Prostate gland (tissue), 2 donors: ENCODE measurements around the gene CFAP61. TPM values are rescaled to one million over a fixed set of nuclear protein-coding genes. Genes with fewer than 3 reads are reported as not detected.
A peak's percentile ranks its signal among the peaks of the same experiment; 100 is the strongest.
"Not testable (repeated sequence)": the region's sequence is repeated elsewhere in the genome, so short reads cannot be mapped to it uniquely, and the experiment has no call there.

Experiments used
- DNase-seq: peaks from one replicate; pipeline ENCODE4 v3.0.0-alpha.2; 2019; ENCODE audit warnings: low spot score
- H3K27ac ChIP-seq, 2 donors: fragments of 200-600 bp; sonication (generic); 2 replicates each; pipeline ENCODE4 v1.5.1; 2017 to 2019
- H3K27me3 ChIP-seq: fragments of 200-600 bp; sonication (generic); replicated peaks from 2 replicates; pipeline ENCODE4 v1.5.1; 2019; ENCODE audit not compliant: insufficient read depth
- H3K36me3 ChIP-seq, 2 donors: fragments of 200-600 bp; sonication (generic); 1 replicate in 1 of 2; 2 replicates in 1 of 2; pipeline versions ENCODE4 v1.5.1 to v1.8.1; 2017 to 2019
- H3K4me1 ChIP-seq: fragments of 200-600 bp; sonication (generic); replicated peaks from 2 replicates; pipeline ENCODE4 v1.5.1; 2019
- H3K4me3 ChIP-seq, 2 donors: fragments of 200-600 bp; sonication (generic); 2 replicates each; pipeline ENCODE4 v1.5.1; 2017 to 2019
- H3K9me3 ChIP-seq: fragments of 200-600 bp; sonication (generic); 2 replicates; pipeline ENCODE4 v1.5.1; 2017
- POLR2A ChIP-seq: fragments of 450-650 bp; IDR thresholded peaks from one replicate; pipeline ENCODE4 v1.6.1; 2016; ENCODE audit warnings: antibody characterized with exemption, mild to moderate bottlenecking
- POLR2AphosphoS5 ChIP-seq: sonication (generic); formaldehyde crosslinking; IDR thresholded peaks from one replicate; pipeline ENCODE4 v1.6.1; 2017; ENCODE audit warnings: antibody characterized with exemption
- WGBS: methylation state at CpG from one replicate; pipeline ENCODE4 v1.1.5; 2018; 5-methylcytosine and 5-hydroxymethylcytosine counted together
- intact Hi-C: fragments of 100-400 bp; cut with DNase I; formaldehyde crosslinking; loops from one replicate; pipeline ENCODE4 v1.14.2; 2022
- total RNA-seq, 2 donors: library from RNA; depleted of rRNA; stranded (reverse); fragments of >200 nt; gene quantifications; one replicate each; pipeline ENCODE4 v1.1.0, GENCODE V29; 2016
- TF ChIP-seq, protein P1 (sequence below), 4 experiments: fragments of 200-600 bp in 2 of 4; fragments of 450-650 bp in 2 of 4; sonication (generic) in 2 of 4; IDR thresholded peaks; 1 replicate in 3 of 4; 2 replicates in 1 of 4; pipeline ENCODE4 v1.5.1; 2016 to 2019; ENCODE audit warnings: antibody characterized with exemption in 4 of 4, mild to moderate bottlenecking in 2 of 4, moderate library complexity in 2 of 4

The CFAP61 gene, protein sequence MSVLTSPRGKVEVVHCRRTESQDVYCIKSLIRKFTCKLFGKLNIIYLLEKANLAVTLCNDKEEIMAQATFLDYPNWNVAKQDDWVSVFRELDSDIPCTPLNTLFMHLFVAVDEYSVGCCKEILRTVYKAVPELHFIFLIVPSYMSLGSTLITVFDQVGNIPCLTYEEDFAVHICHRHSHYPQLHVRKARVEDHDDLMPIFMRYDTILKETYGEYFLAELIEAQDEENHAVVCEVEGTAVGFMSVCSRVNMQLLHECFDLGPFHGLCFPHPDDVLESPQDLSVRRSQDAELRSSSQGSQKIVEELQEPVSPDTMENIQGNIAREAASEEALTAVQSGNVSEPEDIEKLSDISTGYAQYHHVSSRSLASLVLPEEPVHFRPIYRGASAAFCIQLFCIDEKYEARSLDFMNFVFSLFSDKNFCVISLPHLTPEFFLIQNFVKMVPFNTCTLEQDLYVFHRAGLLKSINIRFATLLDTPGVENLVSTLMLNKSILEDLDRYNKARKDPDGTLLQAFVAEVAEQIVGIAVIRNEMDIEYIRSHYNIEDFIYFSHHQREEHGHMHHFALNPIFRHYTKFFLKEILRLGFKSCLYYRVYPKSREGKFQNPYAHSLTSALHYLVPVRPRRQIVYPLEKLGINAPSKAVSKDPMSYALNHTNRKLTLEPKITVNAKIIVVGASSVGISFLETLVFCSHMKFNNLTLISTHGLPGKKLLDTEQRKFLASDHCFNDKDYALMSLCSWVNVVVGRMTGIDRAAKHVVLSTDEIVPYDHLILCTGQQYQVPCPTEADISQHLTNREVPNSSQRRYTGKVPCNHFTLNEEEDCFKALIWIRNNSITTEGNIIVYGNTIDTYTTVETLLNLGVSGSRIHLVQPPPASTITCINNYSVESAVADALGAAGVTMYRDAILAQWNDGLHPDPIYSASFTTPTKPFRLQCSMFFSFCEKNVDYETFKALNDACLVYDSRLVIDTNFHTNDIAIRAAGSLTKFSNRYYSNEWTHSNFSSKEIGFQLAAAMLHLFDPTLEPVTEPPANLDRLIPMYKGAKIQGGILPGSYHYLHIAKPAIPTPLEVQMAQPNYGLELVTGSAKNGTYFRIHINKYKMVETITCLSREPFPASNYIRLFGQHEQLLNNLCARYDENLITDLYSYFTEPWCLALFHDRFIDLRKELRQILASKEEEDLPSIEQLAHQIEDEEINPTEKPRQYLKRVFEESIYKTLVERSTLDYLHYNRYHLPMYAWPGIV
- total RNA-seq: 1 to 10 TPM in 1 of 2 donors, under 1 TPM in 1; 0.14 to 8.1 TPM

DNA sequence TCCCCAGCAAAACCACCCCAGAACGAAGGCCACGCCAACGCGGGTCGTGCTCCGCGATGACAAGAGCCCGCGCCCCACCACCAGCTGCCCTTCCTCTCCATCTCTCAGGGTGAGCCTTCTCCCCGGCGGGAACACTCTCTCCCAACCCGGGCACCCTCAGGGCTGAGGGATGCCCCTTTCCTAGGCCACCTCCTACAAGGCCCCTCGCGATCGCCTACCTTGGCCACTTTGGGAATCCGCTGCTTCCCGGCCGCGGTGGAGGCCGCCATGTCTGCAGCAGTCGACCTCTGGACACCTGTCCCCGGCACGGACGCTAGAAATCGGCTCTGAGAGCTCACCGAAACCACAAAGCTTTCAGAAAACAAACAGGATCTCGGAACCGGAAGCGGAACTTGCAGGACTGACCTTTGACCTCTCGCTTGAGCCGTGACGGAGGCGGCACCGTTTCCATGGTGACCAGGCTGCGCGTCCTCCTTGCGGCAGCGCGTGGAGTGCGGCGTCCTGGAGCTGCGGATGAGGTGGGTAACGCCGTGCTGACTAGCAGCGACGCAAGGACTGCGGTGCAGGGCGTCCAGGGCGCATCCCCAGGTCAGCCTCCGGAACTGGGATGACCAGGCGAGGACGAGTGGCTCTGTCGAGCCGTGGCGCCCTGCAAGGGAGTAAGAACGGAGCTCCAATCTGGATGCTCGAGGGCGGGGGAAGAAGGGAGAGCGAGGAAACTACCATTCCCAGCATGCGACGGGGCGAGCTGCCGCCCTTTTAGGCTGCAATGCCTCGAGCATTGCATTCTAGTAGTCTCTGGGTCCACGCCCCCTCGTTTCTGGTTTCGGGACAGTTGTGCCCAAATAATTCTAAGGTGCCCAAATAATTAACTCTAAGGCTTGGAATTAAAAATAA, at the start of gene CFAP61, which contains the start of gene CRNKL1:
CFAP61 (plus strand) TSS at position 459 of the 897 bp plus-strand sequence. CDS start 4,122 bp downstream, outside the sequence.
CRNKL1 (minus strand) TSS at position 393 of the 897 bp plus-strand sequence; CDS start at position 269, 124 bp downstream.
- under 1% methylated on average over 53 of the region's 67 CpGs for WGBS

DNA sequence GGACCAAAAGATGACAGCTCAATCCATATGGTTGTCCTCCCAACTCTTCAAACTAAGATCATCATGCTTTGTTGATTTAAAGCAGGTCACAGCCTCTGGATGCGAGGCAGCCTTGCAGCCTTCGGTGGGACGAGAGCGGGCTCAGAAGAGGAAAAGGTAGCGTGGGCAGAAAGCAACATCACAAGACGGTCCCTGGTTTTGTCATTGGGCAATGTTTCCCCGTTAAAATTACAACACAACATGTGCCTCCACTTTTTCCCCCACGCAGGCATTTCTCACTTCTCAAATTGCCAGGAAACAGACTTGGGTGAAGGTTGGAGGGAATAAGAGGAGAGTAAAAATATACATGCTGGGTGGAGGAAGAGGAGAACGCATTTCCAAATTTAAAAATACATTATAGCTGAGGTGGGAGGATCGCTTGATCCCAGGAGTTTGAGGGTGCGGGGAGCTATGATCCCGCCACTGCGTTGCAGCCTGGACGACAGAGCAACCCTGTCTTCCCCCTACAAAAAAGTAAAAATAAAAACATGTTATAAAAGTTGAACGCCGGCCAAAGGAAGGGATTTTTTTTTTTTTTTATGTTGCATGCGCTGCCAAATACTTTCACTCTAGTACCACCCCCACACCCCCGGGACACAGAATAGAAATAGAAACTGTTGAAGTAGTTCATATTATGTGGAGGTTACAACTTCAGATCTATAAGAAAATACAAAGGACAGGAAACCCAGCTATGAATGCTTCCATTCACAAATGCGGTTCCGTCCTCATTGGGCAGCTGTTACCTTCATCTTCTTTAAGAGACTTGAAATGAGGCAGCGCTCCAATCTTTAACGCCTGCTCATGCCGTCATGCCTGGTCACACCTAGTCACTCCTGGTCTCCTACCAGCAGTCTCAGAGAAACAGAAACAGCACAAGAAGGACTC, 49.0 kb upstream of the CFAP61 start:
- DNase-seq: peak; percentile 24
- peak overlapping the region; percentile 48 to 55 for H3K27ac ChIP-seq
- H3K27me3 ChIP-seq: no peaks in the 10 kb centered on the region
- H3K36me3 ChIP-seq: no peaks in the 10 kb centered on the region
- TF ChIP-seq POLR2AphosphoS5 (no peak), POLR2A (no peak)
- TF ChIP-seq, protein P1, sequence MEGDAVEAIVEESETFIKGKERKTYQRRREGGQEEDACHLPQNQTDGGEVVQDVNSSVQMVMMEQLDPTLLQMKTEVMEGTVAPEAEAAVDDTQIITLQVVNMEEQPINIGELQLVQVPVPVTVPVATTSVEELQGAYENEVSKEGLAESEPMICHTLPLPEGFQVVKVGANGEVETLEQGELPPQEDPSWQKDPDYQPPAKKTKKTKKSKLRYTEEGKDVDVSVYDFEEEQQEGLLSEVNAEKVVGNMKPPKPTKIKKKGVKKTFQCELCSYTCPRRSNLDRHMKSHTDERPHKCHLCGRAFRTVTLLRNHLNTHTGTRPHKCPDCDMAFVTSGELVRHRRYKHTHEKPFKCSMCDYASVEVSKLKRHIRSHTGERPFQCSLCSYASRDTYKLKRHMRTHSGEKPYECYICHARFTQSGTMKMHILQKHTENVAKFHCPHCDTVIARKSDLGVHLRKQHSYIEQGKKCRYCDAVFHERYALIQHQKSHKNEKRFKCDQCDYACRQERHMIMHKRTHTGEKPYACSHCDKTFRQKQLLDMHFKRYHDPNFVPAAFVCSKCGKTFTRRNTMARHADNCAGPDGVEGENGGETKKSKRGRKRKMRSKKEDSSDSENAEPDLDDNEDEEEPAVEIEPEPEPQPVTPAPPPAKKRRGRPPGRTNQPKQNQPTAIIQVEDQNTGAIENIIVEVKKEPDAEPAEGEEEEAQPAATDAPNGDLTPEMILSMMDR (IDR thresholded peaks at IDR 0.05): no peak
- intact Hi-C loops: loop anchor here (5.0 kb wide), 1 partner anchor 291 kb away; no protein-coding TSS in a partner anchor
- H3K4me3 ChIP-seq: no peak overlapping the region
- 36% methylated on average over 23 of the region's 23 CpGs for WGBS
- no peaks in the 10 kb centered on the region for H3K9me3 ChIP-seq
- peaks cover 6% of the 10 kb centered on the region for H3K4me1 ChIP-seq

More for the DNA sequence above, at the start of gene CFAP61, which contains the start of gene CRNKL1:
- Histone ChIP-seq H3K27ac (peak within 1 kb of the TSS; percentile 84 to 90), H3K4me3 (peak within 1 kb of the TSS; percentile 66 to 94), H3K36me3 (no peaks in the 10 kb centered on the region), H3K27me3 (no peaks in the 10 kb centered on the region), H3K9me3 (no peaks in the 10 kb centered on the region), H3K4me1 (no peaks in the 10 kb centered on the region)
- intact Hi-C loops: no loop called here
- peak; percentile 94 for DNase-seq
- TF ChIP-seq, protein P1 (IDR thresholded peaks at IDR 0.05): peak in 3 of 4 experiments; percentile 19 to 55 (median 48)
- TF ChIP-seq POLR2AphosphoS5: peak; percentile 93
- peak; percentile 17 for TF ChIP-seq POLR2A

DNA sequence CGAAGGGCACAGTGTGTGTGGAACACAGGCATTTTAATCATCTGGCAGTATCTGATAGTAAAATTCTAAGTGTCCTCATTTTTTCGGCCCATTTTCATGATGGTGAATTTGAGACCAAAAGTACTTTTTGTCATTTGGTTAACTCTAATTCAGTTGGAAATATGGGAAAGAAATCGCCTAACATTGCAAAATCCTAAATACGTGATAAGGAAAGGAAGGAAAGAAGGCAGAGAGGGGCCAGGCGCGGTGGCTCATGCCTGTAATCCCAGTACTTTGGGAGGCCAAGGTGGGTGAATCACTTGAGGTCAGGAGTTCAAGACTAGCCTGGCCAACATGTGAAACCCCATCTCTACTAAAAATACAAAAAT, 48.4 kb upstream of the CFAP61 start:
- not testable (repeated sequence) for DNase-seq, H3K4me1 ChIP-seq, H3K27me3 ChIP-seq, H3K9me3 ChIP-seq, H3K36me3 ChIP-seq, H3K4me3 ChIP-seq
- H3K27ac ChIP-seq: peak overlapping the region; percentile 48 to 55
- intact Hi-C loops: loop anchor here (5.0 kb wide), 1 partner anchor 292 kb away; no protein-coding TSS in a partner anchor
- 64% methylated on average over 6 of the region's 6 CpGs for WGBS

DNA sequence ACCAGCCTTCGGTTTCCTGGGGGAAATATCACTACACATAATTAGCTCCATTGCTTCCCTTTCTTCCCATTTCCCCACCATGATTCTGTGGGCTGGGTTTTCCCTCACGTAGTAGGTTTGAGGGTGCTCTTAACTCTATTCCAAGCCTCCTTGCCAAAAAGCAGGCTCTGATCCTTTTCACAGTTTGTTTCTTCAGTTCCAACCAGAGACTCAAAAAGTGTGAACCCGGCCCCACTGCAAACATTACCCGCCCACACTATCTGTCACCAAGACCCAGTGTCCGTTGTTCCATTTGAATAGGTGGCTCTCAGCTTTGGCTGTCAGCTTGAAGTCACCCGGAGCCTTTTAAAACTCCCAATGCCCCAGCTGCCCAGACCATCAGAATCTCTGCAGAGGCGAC, 47.0 kb upstream of the CFAP61 start:
- no peaks in the 10 kb centered on the region for H3K27me3 ChIP-seq
- no peaks in the 10 kb centered on the region for H3K9me3 ChIP-seq
- no peak for TF ChIP-seq POLR2A
- TF ChIP-seq, protein P1 (IDR thresholded peaks at IDR 0.05): no peak
- no peak for TF ChIP-seq POLR2AphosphoS5
- DNase-seq: no peak
- WGBS: 56% methylated on average over 7 of the region's 7 CpGs
- H3K4me3 ChIP-seq: no peak overlapping the region
- intact Hi-C loops: no loop called here
- H3K27ac ChIP-seq: no peak overlapping the region
- no peaks in the 10 kb centered on the region for H3K4me1 ChIP-seq
- no peaks in the 10 kb centered on the region for H3K36me3 ChIP-seq
